ENCODE results near the gene CHN1. TPM values are rescaled to one million over a fixed set of nuclear protein-coding genes. Genes with fewer than 3 reads are reported as not detected.

The CHN1 gene
- total RNA-seq, 4 donors from 2014 or later, result 0.30 to 5.8 (median 3.6) TPM

- Histone ChIP-seq H3K27ac (no peak overlapping the region), H3K4me1 (no peaks in the 10 kb centered on the region), H3K27me3 (no peaks in the 10 kb centered on the region), H3K9me3 (no peaks in the 10 kb centered on the region), H3K36me3 (no peaks in the 10 kb centered on the region), H3K4me3 (no peak overlapping the region)
- no peak for TF ChIP-seq CTCF (IDR thresholded peaks at IDR 0.05)
- no peak for TF ChIP-seq POLR2A (IDR thresholded peaks at IDR 0.05)
- 55 to 67% methylated on average over 6 of the region's 6 CpGs for WGBS, 2 donors
- intact Hi-C loops (cut with DNase I), result no loop called here
- DNase-seq, result no peak
Observed at GRCh38 chr2:174952607-174953006, 52.6 kb downstream of the CHN1 start.

- WGBS, 2 donors, result 38 to 67% methylated on average over 1 of the region's 1 CpG
- Histone ChIP-seq H3K27ac (no peak overlapping the region), H3K27me3 (no peaks in the 10 kb centered on the region), H3K4me1 (no peaks in the 10 kb centered on the region), H3K36me3 (no peaks in the 10 kb centered on the region), H3K4me3 (no peak overlapping the region), H3K9me3 (no peaks in the 10 kb centered on the region)
- no peak for DNase-seq
- no peak for TF ChIP-seq POLR2A (IDR thresholded peaks at IDR 0.05)
- no peak for TF ChIP-seq CTCF (IDR thresholded peaks at IDR 0.05)
- intact Hi-C loops (cut with DNase I), result no loop called here
Observed at GRCh38 chr2:174951745-174952144, 53.4 kb downstream of the CHN1 start.

GRCh38 chr2:174949988-174950687 is 55.0 kb downstream of the CHN1 start:
- intact Hi-C loops (cut with DNase I), result no loop called here
- DNase-seq, result no peak
- TF ChIP-seq CTCF (IDR thresholded peaks at IDR 0.05), result no peak
- no peak for TF ChIP-seq POLR2A (IDR thresholded peaks at IDR 0.05)

GRCh38 chr2:174945601-174946260 is 59.5 kb downstream of the CHN1 start:
- intact Hi-C loops (cut with DNase I), result no loop called here
- TF ChIP-seq CTCF (IDR thresholded peaks at IDR 0.05), result no peak
- no peak for TF ChIP-seq POLR2A (IDR thresholded peaks at IDR 0.05)
- Histone ChIP-seq H3K9me3 (no peaks in the 10 kb centered on the region), H3K27me3 (no peaks in the 10 kb centered on the region), H3K4me1 (no peaks in the 10 kb centered on the region), H3K27ac (no peak overlapping the region), H3K4me3 (no peak overlapping the region), H3K36me3 (no peaks in the 10 kb centered on the region)
- WGBS, 2 donors, result 74 to 79% methylated on average over 3 of the region's 3 CpGs
- DNase-seq, result no peak

More at GRCh38 chr2:174949988-174950687, 55.0 kb downstream of the CHN1 start:
- no peak overlapping the region for H3K27ac ChIP-seq
- no peaks in the 10 kb centered on the region for H3K9me3 ChIP-seq
- WGBS, 2 donors, result 90 to 97% methylated on average over 8 of the region's 8 CpGs
- no peaks in the 10 kb centered on the region for H3K4me1 ChIP-seq
- H3K36me3 ChIP-seq, result no peaks in the 10 kb centered on the region
- H3K4me3 ChIP-seq, result no peak overlapping the region
- no peaks in the 10 kb centered on the region for H3K27me3 ChIP-seq

- 39 to 50% methylated on average over 1 of the region's 1 CpG for WGBS, 2 donors
- DNase-seq, result no peak
Observed at GRCh38 chr2:174939046-174939445, 66.1 kb downstream of the CHN1 start.

More at GRCh38 chr2:174939046-174939445, 66.1 kb downstream of the CHN1 start:
- no peak overlapping the region for H3K27ac ChIP-seq
- no peaks in the 10 kb centered on the region for H3K36me3 ChIP-seq
- TF ChIP-seq CTCF (IDR thresholded peaks at IDR 0.05) (no peak), POLR2A (IDR thresholded peaks at IDR 0.05) (no peak)
- intact Hi-C loops (cut with DNase I), result no loop called here
- no peaks in the 10 kb centered on the region for H3K4me1 ChIP-seq
- no peaks in the 10 kb centered on the region for H3K27me3 ChIP-seq
- H3K9me3 ChIP-seq, result no peaks in the 10 kb centered on the region
- H3K4me3 ChIP-seq, result no peak overlapping the region

Measured in esophagus squamous epithelium (tissue), 5 donors.